Myocyte (in vitro differentiated cells): Measurements from ENCODE around the gene NAGLU. TPM values are rescaled to one million over a fixed set of nuclear protein-coding genes. Genes with fewer than 3 reads are reported as not detected.
A peak's percentile ranks its signal among the peaks of the same experiment; 100 is the strongest.

ENCODE experiments used
- DNase-seq: peaks from one replicate; pipeline ENCODE4 v3.0.0-alpha.2; 2012; ENCODE audit warnings: low read depth
- polyA plus RNA-seq: library from polyadenylated mRNA; unstranded; fragments of >200 nt; gene quantifications from one replicate; pipeline ENCODE4 v1.2.1, GENCODE V29; 2012; ENCODE audit warnings: missing spikeins
- total RNA-seq: library from RNA; depleted of rRNA; stranded (reverse); fragments of >200 nt; gene quantifications from 2 replicates; pipeline ENCODE4 v1.2.3, GENCODE V29; 2014

The NAGLU gene
- 94.1 and 98.8 TPM in 2 replicates for total RNA-seq
- polyA plus RNA-seq: 71.7 TPM

DNA sequence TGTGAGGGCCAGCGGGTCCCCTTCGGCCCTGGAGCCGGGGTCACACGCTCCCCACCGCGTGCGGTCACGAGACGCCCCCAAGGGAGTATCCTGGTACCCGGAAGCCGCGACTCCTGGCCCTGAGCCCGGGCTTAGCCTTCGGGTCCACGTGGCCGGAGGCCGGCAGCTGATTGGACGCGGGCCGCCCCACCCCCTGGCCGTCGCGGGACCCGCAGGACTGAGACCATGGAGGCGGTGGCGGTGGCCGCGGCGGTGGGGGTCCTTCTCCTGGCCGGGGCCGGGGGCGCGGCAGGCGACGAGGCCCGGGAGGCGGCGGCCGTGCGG is at the start of gene NAGLU:
Gene NAGLU, plus strand, starts transcription at position 194 of the 324 bp plus-strand sequence. Its CDS starts 32 bp downstream, at position 226.
- peak; percentile 96 for DNase-seq

DNA sequence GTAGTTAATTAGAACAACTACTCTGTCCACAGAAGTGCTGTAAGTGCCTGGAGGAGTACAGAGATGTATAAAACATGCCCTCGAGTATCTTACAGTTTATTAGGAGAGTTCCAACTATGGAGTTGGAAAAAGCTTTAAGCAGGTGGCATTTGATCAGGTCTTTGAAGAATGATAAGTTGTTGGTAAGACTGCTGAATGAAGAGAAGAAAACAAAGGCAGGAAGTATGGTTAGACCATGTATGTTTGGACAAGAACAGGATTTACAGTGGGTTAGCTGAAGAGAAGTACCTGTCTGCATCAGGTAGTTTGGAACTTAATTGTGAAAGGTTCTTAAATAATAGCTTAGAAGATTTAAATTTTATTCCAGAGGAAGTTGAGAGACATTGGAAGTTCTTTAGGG is 48.0 kb upstream of the NAGLU start:
- DNase-seq: no peak

DNA sequence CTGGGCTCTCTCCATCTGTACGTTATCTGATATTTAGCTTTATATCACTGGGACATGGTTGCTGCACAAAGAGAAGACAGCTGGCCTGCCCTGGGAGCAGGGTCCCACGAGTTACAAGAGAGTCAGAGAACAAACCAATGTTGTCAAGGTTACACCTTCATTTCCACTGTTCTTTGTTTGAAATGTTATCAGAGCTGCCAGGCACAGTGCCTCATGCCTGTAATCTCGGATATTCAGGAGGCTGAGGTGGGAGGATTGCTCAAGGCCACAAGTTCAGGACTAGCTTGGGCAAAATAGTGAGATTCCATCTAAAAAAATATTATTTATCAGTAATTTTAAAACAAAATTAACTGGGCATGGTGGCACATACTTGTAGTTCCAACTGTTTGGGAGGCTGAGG is 42.7 kb upstream of the NAGLU start:
- DNase-seq: no peak

DNA sequence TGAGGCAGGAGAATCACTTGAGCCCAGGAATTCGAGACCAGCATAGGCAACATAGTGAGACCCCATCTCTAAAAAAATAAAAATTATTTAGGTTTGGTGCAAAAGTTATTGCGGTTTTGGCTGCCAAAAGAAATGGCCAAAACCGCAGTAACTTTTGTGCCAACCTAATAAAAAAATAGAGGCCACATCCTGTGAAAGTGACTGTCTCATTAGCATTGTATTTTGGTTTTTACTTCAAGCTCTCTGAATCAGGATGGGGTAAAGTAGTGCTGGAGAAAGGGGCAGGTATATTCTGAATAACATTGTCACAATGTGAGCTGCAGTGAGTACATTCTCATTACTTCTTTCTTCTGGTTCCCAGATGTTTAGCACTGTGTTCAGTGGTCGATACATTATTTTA is 41.4 kb upstream of the NAGLU start:
- no peak for DNase-seq

DNA sequence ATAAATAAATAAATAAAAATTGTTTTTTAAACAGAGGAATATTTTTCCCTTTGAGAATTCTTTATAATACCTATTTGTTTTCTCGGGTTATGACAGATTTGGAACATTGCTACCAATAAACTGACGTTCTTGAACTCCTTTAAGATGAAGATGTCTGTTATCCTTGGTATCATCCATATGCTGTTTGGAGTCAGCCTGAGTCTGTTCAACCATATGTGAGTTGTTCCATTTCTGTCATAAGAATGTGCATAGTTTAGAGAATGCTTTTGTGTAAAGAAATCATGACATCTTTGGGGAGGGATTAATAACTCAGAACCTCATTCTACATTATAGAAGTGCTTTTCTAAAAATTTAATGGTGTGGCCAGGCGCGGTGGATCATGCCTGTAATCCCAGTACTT is 37.2 kb upstream of the NAGLU start:
- DNase-seq: no peak

DNA sequence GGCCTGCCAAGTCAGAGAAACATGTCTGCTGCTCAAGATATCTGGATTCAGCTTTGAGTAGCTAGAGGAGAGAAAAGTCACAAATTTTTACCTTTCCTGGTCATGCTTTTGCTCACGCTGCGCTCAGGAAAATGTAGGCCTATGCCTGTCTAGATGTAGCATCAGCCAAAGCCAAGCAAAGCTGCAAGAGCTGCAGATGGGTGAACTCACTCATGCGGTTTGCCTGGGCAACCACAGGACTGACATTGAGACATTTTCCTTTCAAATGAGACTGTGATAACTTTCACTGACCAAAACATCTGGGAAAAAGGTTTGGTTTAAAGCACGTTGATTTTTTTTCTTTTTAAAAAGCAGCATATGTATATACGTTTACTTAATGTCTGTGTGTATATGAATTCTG is 34.0 kb upstream of the NAGLU start:
- no peak for DNase-seq

DNA sequence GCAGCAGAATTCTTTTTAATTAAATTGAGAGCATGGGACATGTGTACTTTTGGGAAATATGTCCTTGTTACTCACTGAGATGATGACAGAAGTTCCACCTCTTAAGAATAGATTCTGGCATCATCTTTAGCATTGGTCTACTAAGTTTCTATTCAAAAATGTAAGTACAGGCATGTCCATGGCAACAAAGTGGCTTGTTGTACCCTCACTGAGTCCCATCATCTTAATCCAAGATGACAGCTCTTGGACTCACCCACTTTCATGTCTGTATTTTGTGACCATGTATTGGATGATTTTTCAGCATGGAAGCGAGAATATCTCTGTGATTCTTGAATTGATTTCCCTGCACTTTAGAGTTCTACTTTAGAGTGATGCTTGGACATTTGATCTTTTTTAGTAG is 33.1 kb upstream of the NAGLU start:
- no peak for DNase-seq

DNA sequence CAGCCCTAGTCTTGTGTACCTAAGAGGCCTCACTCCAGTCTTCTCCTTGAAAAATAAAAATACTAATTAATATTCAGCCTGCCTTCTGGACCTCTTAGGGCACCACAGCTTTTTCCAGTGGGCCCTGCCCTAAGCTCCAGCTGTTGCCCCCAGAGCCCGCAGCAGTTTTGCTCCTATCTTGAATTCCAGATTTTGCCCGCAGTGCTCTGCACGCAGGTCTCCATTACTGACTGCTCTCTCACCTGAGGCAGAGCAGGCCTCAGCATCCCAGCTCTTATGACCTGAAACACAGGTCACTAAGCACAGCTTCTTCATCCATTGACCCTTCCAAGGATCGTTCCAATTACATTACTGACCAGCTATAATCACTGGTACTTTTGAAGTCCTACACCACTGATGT is 28.4 kb upstream of the NAGLU start:
- DNase-seq: no peak

DNA sequence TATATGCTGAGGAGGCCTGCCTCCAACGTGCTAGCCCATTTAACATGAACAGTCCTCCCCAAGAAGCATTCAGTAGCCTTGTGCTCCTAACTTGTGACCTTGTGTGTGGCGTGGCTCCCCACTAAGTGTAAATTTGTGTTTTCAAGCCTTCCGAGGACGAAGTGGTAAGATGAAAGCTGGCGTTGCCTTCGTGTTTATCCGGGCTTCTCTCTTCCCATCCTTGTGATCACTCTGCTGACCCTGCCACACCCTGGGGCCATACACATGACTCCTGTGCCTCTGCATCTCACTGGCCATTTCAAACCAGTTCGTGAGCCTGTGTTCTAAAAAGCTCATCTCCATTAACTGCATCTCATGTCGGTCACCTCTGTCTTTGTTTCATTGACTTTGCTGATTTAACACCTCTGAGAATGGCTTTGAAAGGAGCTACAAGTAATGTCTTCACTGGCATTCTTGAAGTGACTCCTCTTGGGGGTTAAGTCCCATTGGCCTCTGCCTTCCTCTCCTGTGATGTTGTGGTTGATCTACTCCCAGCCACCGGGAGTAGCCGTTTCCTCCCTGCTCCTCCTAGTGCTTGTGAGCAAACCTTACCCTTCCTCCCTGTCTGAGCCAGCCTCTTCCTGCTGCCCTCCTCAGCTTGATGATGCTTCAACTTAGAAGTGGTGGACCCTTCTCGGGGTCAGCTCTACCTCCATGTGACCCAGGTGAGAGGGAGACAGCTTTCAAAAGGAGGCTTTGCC is 27.4 kb upstream of the NAGLU start:
- DNase-seq: no peak

DNA sequence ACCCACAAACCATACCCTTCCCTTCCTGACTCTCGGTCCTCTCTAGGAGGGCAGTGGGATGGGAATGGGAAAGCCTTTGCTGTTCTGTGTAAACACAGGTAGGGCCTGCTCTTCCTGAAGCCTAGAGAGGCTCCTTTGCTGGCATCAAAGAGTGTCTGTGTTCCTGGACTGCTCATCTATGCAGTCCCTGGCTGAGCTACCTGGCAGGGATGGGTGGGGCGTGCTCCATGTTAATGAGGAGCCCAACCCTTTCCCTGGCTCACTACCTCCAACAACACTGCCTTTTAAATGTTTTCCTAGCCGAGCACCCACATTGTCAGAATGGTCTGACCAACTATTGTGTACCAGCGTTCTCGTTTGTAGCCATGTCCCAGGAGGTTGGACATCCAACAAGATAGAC is 26.6 kb upstream of the NAGLU start:
- no peak for DNase-seq

DNA sequence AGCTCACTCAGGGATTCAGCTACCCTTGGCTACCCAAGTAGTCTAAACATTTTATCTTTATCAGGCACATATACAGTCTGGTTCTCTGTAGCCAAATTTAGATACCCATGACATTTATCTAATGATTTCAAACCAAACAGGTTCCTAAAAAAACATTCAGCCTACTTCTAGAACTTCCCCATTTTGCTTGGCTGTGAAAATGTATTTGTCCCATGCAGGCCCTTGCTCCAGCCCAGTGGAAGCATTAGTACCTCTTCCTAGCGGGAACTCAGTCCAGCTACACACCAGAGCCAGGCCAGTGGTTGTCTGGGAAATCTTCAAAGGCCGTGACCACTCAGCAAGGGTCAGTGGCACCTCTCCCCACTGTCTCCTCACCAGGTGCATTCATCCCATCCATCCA is 26.2 kb upstream of the NAGLU start:
- DNase-seq: no peak

DNA sequence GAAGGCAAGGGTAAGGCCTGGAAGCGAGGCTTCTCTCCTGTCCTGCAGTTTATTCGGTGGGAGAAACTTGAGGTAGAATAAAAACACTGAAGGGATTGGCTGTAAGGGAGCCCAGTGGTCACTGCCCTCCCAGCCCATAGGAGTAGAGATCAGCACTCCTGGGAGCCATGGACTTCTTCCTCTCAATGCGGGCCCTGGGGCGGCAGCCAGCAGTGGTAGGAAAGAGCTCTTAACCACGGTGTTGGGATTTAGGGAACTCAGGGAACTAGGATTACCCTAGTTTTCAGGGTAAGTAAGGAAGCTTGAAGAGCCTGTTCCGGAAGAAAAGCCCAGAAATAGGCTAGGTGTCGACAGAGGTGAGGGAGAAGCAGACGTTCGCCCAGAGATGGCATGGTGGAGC is 23.8 kb upstream of the NAGLU start:
- no peak for DNase-seq

DNA sequence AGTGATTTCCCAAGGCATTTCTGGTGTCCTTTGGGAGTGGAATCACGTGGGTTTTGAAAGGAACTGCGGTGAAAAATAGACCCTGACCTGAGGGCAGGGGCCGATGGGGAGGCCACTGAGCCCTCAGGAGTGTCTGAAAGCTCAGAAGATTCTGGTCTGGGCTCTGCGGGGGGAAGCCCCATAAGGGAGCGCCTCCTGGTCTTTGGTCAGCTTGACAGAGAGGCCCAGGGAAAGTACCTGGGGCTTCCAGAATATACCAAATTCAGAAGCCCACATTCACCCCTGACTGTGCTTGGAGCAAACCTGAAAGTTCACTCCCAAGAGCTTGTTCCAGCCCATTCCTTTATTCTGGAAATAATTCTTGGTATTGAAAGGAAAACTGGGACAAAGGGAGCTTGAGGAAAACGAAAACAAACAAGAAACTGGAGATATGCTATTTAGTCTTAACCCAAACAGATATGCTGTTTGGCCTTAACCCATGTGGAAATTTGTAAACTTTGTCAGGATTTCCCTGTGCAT is 23.2 kb upstream of the NAGLU start:
- no peak for DNase-seq

DNA sequence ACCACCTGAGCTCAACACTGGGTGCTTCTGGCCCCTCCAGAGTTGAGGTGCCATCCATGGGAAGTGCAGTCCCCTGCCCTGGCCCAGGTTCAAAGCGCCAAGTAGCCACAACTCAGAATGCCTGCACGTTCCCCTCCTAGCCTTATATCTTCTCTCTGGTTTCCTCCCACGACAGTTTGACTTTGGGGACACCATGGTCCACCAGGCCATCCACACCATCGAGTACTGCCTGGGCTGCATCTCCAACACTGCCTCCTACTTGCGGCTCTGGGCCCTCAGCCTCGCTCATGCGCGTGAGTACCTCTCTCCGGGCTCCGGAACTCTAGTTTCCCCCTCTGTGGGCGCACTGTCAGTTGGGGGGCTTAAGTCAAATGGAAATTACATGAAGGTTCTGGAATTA is 22.4 kb upstream of the NAGLU start:
- no peak for DNase-seq

DNA sequence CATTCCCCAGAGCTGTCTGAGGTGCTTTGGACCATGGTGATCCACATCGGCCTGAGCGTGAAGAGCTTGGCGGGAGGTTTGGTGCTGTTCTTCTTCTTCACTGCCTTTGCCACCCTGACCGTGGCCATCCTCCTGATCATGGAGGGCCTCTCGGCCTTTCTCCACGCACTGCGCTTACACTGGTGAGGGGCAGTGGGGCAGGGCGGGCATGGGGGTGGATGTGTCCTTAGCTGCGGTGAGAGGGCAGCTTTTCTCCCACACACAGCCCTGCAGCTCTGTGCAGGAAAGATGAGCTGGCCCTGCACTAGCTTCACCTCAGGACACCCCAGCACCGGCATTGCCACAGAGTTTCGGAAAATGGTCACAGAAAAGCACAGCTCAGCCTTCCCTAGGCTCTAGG is 21.8 kb upstream of the NAGLU start:
- DNase-seq: no peak

DNA sequence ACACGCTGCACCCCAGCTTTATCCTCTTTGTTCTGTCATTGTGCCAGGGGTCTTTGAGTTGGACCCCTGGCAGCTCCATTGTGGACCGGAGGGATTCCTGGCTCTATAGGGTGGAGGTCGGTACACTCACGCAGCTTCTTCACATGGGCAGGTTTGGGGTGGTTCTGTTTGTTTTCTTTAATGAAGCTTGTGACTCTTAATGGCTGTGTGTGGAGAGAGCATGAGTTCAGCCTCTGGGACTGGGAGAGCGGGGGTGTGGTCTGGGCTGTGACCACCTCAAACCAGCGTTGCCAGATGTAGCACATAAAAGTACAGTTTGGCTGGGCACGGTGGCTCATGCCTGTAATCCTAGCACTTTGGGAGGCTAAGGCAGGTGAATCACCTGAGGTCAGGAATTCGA is 21.2 kb upstream of the NAGLU start:
- no peak for DNase-seq

DNA sequence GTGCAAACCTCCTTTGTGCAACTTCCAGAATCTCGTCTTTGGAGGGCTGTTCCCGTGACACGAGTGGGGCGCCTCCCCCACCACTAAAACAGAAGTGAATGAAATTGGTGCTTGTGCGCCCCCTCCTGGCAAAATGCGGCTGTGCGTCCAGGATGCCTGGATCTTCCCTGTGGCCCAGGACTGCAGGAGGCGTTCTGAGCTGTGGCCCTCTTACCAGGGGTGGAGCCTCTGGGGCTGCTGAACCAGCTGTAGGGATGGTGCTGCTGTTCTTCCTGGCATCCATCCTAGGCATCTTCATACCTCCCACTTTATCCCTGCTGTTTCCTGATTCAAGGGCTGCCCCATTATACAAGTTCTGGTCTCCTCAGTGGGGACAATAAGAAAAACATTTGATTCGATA is 18.5 kb upstream of the NAGLU start:
- DNase-seq: peak; percentile 90

DNA sequence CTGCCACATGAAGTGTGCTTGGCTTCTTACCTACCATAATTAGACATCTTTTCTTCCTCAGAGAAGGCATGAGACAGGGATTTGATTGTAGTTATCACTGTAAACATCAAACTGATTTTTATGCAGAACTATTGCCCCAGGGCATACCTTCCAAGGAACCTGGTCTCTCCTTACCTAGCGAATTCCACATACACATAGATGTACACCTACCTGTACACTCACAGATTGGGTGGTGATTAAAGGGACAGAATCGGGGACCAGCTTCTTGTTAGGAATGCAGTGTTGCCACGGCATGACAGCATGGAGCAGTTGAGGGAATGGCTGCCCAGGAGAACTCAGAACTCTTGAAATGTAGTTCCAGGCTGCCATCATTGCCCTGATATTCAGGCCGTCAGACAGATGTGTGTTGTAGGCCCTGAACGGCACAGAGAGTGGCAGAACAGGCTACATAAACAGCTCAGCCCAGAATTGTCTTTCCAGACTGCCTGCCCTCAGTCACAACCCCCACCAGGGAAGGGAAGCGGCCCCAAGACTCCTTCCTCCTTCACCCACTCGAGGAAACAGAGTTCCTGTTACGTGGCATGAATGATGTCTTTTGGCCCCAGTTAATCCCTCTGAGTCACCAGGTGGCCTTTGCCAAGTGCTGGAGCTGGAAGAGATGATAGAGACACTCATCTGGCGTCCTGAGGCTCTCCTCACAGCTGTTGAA is 17.8 kb upstream of the NAGLU start:
- DNase-seq: peak; percentile 96

DNA sequence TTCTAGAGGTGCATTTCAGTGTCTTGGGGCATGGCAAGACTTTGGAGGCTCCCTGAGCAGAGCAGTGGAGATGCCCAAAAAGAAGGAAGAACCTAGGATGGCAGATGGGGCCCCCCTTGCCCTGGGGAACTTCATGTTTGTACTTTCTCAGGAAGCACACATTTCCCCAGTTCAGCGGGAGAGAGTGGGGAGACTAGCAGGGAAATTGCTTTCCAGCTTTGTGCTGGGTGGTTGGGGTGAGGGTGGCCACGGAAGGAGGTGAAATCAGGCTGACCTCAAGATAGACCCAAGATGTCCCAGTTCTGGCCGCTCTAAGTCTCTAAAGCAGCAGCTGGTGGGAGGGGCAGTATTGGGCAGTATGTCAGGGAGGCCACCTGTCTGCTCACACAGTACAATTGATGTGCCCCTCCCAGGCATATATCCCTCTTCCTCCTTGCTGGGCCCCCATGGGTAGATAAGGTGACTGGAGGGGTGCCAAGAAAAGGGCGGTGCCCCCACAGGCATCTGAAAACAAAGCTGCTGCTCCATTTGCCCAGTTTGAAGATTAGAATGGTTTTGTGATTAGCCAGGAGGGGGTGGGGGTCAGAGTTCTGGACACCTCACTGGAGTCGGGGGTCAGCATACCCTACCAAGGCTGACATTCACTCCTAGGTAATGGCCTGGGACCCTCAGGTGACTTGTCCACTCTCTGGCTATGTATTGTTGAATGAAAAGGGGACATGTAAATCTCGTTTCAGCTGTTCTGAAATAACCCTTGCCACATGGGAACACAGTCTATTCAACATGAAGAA is 17.1 kb upstream of the NAGLU start:
- peak; percentile 96 for DNase-seq

DNA sequence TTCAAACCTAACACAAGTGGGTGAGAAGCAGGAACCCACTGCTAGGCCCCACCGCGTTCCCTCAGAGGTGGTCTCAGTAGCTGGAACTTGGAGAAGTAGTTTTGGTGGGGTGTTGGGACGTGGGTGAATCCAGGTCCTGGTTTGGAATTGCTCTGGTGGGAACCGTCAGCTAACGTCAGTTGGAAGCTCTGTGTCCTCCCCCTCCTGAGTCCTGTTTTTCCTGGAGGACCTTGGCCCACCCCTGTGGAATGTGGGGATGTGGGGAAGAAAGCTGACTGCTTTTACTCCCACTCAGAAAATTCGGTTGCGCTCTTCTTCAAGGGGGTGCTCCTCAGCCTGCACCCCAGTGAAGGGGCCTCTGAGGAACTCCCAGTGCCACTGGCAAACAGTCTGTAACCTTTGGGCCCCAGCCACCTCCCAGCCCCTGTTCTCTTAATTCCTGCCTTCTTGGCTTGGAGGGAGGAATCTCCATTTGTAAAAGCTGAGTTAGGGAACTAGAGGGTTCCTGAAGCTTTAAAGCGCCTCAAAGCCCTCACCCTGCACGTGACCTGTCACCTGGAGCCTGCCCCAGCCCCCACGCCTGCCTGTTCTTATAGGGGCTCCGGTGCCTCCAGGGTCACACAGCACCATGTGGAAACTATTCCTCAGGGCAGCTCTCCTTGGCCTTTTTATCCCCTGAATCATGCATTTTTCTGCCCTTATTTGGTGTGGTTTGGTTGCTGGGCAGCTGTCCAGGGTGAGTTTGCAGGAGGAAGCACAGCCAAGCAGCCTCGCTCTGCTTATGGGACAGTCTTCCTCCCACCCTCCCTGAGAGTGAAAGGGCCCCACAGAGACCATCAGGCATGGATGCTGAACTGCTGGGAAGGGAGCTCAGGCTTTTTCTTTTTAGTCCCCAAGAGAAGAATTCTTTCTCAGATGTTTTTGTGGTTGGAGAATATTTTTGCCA is 16.2 kb upstream of the NAGLU start:
- DNase-seq: peak; percentile 97

DNA sequence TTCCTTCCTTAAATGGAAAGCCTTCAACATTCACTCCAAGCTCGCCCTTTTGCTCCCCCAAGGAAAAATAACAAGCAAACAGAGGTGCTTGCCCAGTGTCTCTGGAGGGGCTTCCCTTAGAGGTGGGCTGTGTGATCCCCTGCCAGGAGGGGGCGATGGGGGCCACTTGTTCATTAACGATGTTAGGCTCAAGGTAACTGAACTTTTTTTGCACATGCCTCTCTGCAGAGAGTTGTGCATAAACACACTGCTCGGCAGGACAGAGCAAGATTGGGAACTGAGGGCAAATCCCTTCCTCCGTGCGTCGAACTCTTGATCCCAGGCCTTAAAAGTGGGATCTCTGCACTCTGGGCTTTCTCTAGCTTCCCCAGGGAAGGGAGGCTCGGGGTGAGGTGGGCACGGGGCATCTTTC is 15.5 kb upstream of the NAGLU start:
- DNase-seq: no peak
